ENCODE measurements around the gene SUPV3L1. TPM values are rescaled to one million over a fixed set of nuclear protein-coding genes. Genes with fewer than 3 reads are reported as not detected.

Gene SUPV3L1
- total RNA-seq, 1 experiment from 2014 or later, result 117 TPM

GRCh38 chr10:69142983-69143382 lies 37.1 kb upstream of the SUPV3L1 start:
- ChIA-PET CTCF (no interaction called here), POLR2A (ENCODE audit: unreplicated experiment) (interaction anchor here (0.6 kb wide), 1 partner anchor 778 kb away, joined by 8 read pairs; no protein-coding TSS in a partner anchor)
- H4K20me1 ChIP-seq (ENCODE audit: low read length), result no peaks in the 10 kb centered on the region
- H3K9me3 ChIP-seq (ENCODE audit: low read length), result no peaks in the 10 kb centered on the region
- H3K9ac ChIP-seq (ENCODE audit: low read length), result no peak overlapping the region
- intact Hi-C loops (cut with micrococcal nuclease), result no loop called here
- no peaks in the 10 kb centered on the region; the same call in 1 of the 2 replicates for H3K36me3 ChIP-seq (ENCODE audit: low read depth, low read length)
- no peaks in the 10 kb centered on the region for H3F3A ChIP-seq (ENCODE audit: low read length, unreplicated experiment)
- ATAC-seq, result no peak
- no peak for TF ChIP-seq EZH2phosphoT487 (IDR thresholded peaks at IDR 0.05; ENCODE audit: borderline replicate concordance, low read length)
- TF ChIP-seq EZH2 (IDR thresholded peaks at IDR 0.05; ENCODE audit: low read length, unreplicated experiment), result no peak
- TF ChIP-seq, protein P1, sequence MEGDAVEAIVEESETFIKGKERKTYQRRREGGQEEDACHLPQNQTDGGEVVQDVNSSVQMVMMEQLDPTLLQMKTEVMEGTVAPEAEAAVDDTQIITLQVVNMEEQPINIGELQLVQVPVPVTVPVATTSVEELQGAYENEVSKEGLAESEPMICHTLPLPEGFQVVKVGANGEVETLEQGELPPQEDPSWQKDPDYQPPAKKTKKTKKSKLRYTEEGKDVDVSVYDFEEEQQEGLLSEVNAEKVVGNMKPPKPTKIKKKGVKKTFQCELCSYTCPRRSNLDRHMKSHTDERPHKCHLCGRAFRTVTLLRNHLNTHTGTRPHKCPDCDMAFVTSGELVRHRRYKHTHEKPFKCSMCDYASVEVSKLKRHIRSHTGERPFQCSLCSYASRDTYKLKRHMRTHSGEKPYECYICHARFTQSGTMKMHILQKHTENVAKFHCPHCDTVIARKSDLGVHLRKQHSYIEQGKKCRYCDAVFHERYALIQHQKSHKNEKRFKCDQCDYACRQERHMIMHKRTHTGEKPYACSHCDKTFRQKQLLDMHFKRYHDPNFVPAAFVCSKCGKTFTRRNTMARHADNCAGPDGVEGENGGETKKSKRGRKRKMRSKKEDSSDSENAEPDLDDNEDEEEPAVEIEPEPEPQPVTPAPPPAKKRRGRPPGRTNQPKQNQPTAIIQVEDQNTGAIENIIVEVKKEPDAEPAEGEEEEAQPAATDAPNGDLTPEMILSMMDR (conservative IDR thresholded peaks at IDR 0.05; ENCODE audit: low read depth, low read length), result no peak
- DNase-seq, result no peak
- no peak overlapping the region for H2AFZ ChIP-seq (ENCODE audit: low read length)
- no peaks in the 10 kb centered on the region for H3K4me1 ChIP-seq (ENCODE audit: insufficient read depth, low read length)
- no peak overlapping the region for H3K4me2 ChIP-seq (ENCODE audit: low read length)
- no peaks in the 10 kb centered on the region for H3K27me3 ChIP-seq (ENCODE audit: low read length)
- no peak overlapping the region for H3K27ac ChIP-seq (ENCODE audit: low read length)
- H3K79me2 ChIP-seq (ENCODE audit: low read length), result peaks cover 70% of the 10 kb centered on the region
- BruUV-seq (replicated peaks), result no TSS peak
- H3K9me2 ChIP-seq (replicated peaks; ENCODE audit: low read length), result no peaks in the 10 kb centered on the region
- H3K4me3 ChIP-seq (ENCODE audit: low read length), result no peak overlapping the region

GRCh38 chr10:69145329-69145728 lies 34.7 kb upstream of the SUPV3L1 start:
- ATAC-seq (no peak), DNase-seq (no peak)
- Histone ChIP-seq H3F3A (ENCODE audit: low read length, unreplicated experiment) (no peaks in the 10 kb centered on the region), H3K79me2 (ENCODE audit: low read length) (peaks cover 62% of the 10 kb centered on the region), H3K4me1 (ENCODE audit: insufficient read depth, low read length) (no peaks in the 10 kb centered on the region), H3K4me3 (ENCODE audit: low read length) (no peak overlapping the region), H3K36me3 (ENCODE audit: low read depth, low read length) (no peaks in the 10 kb centered on the region), H3K9me3 (ENCODE audit: low read length) (no peaks in the 10 kb centered on the region), H2AFZ (ENCODE audit: low read length) (no peak overlapping the region), H3K27me3 (ENCODE audit: low read length) (no peaks in the 10 kb centered on the region), H3K4me2 (ENCODE audit: low read length) (no peak overlapping the region), H4K20me1 (ENCODE audit: low read length) (no peaks in the 10 kb centered on the region), H3K9ac (ENCODE audit: low read length) (no peak overlapping the region), H3K27ac (ENCODE audit: low read length) (no peak overlapping the region), H3K9me2 (replicated peaks; ENCODE audit: low read length) (no peaks in the 10 kb centered on the region)
- ChIA-PET CTCF (no interaction called here), POLR2A (ENCODE audit: unreplicated experiment) (no interaction called here)
- TF ChIP-seq EZH2 (IDR thresholded peaks at IDR 0.05; ENCODE audit: low read length, unreplicated experiment), result no peak
- no peak for TF ChIP-seq EZH2phosphoT487 (IDR thresholded peaks at IDR 0.05; ENCODE audit: borderline replicate concordance, low read length)
- TF ChIP-seq, protein P1 (conservative IDR thresholded peaks at IDR 0.05; ENCODE audit: low read depth, low read length), result no peak
- intact Hi-C loops (cut with micrococcal nuclease), result no loop called here
- BruUV-seq (replicated peaks), result no TSS peak

GRCh38 chr10:69145864-69146263 lies 34.2 kb upstream of the SUPV3L1 start:
- H4K20me1 ChIP-seq (ENCODE audit: low read length), result no peaks in the 10 kb centered on the region
- no peaks in the 10 kb centered on the region for H3K36me3 ChIP-seq (ENCODE audit: low read depth, low read length)

More at GRCh38 chr10:69145864-69146263, 34.2 kb upstream of the SUPV3L1 start:
- BruUV-seq (replicated peaks), result no TSS peak
- no peak overlapping the region for H3K4me2 ChIP-seq (ENCODE audit: low read length)
- TF ChIP-seq EZH2 (IDR thresholded peaks at IDR 0.05; ENCODE audit: low read length, unreplicated experiment) (no peak), EZH2phosphoT487 (IDR thresholded peaks at IDR 0.05; ENCODE audit: borderline replicate concordance, low read length) (no peak)
- TF ChIP-seq, protein P1 (conservative IDR thresholded peaks at IDR 0.05; ENCODE audit: low read depth, low read length), result no peak
- H3K9ac ChIP-seq (ENCODE audit: low read length), result no peak overlapping the region
- H3F3A ChIP-seq (ENCODE audit: low read length, unreplicated experiment), result no peaks in the 10 kb centered on the region
- no peaks in the 10 kb centered on the region for H3K4me1 ChIP-seq (ENCODE audit: insufficient read depth, low read length)
- ATAC-seq (no peak), DNase-seq (no peak)
- H3K79me2 ChIP-seq (ENCODE audit: low read length), result peaks cover 57% of the 10 kb centered on the region
- no peak overlapping the region for H3K27ac ChIP-seq (ENCODE audit: low read length)
- no peaks in the 10 kb centered on the region for H3K9me3 ChIP-seq (ENCODE audit: low read length)
- intact Hi-C loops (cut with micrococcal nuclease), result no loop called here
- no peak overlapping the region for H3K4me3 ChIP-seq (ENCODE audit: low read length)
- ChIA-PET POLR2A (ENCODE audit: unreplicated experiment) (no interaction called here), CTCF (no interaction called here)
- H2AFZ ChIP-seq (ENCODE audit: low read length), result no peak overlapping the region
- H3K27me3 ChIP-seq (ENCODE audit: low read length), result no peaks in the 10 kb centered on the region
- H3K9me2 ChIP-seq (replicated peaks; ENCODE audit: low read length), result no peaks in the 10 kb centered on the region

Data from PC-3 (cell line).